IMR-90 (cell line): Measurements from ENCODE around the gene FAM20A. TPM values are rescaled to one million over a fixed set of nuclear protein-coding genes. Genes with fewer than 3 reads are reported as not detected.

Experiments
- ATAC-seq: fragments of 200-7000 bp; cut with Tn5 transposase; 2 replicates; pipeline ENCODE4 v1.9.1; 2020; ENCODE audit warnings: low read depth, mild to moderate bottlenecking, moderate library complexity
- BruUV-seq: library from RNA; stranded (reverse); fragments of 400-500 nt; replicated peaks from 2 replicates; lab custom pipeline; 2021; lab: Mats Ljungman, UMichigan
- CTCF ChIA-PET: fragments of 300-600 bp; formaldehyde crosslinking; extraction: SDS; loops from one replicate; lab custom pipeline; 2021; ENCODE audit warnings: antibody characterized with exemption; lab: Yijun Ruan, JAX
- POLR2A ChIA-PET: fragments of 300-600 bp; sonication (Branson Sonifier 250); formaldehyde crosslinking; loops from one replicate; lab custom pipeline; 2022; ENCODE audit warnings: antibody characterized with exemption; ENCODE audit not compliant: unreplicated experiment; lab: Charles Lee
- DNase-seq: peaks from one replicate; pipeline ENCODE4 v3.0.0; 2013
- H2AFZ ChIP-seq: replicated peaks from 2 replicates; pipeline ENCODE3; 2013; ENCODE audit warnings: low read length, mild to moderate bottlenecking; ENCODE audit not compliant: poor library complexity
- H2AK5ac ChIP-seq: 2 replicates; pipeline ENCODE4 v1.6.1; 2013; ENCODE audit warnings: low read depth, low read length, inconsistent platforms
- H2AK9ac ChIP-seq: replicated peaks from 2 replicates; pipeline ENCODE3; 2013; ENCODE audit warnings: mild to moderate bottlenecking, low read depth, low read length, moderate library complexity; ENCODE audit not compliant: poor library complexity
- H2BK120ac ChIP-seq: 2 replicates; pipeline ENCODE4 v1.6.1; 2013; ENCODE audit warnings: low read depth, low read length, inconsistent platforms
- H2BK15ac ChIP-seq: 3 replicates; pipeline ENCODE4 v1.6.1; 2013; ENCODE audit warnings: low read depth, low read length, inconsistent platforms
- H2BK20ac ChIP-seq: 2 replicates; pipeline ENCODE4 v1.6.1; 2013; ENCODE audit warnings: low read depth, mild to moderate bottlenecking, inconsistent platforms, low read length, moderate library complexity
- H2BK5ac ChIP-seq: 2 replicates; pipeline ENCODE4 v1.6.1; 2013; ENCODE audit warnings: mild to moderate bottlenecking, low read depth, low read length, inconsistent platforms; ENCODE audit not compliant: poor library complexity, severe bottlenecking
- H3K14ac ChIP-seq: replicated peaks from 2 replicates; pipeline ENCODE4 v1.6.1; 2013; ENCODE audit warnings: low read depth, low read length, inconsistent platforms
- H3K18ac ChIP-seq: 2 replicates; pipeline ENCODE4 v1.6.1; 2013; ENCODE audit warnings: low read depth, low read length, control low read depth
- H3K23ac ChIP-seq: 2 replicates; pipeline ENCODE4 v1.6.1; 2013; ENCODE audit warnings: low read depth, low read length, inconsistent platforms
- H3K27ac ChIP-seq: 2 replicates; pipeline ENCODE4 v1.5.1; 2013; ENCODE audit warnings: mild to moderate bottlenecking, control low read depth, low read length; ENCODE audit not compliant: insufficient read depth
- H3K27me3 ChIP-seq: 2 replicates; pipeline ENCODE4 v1.6.1; 2013; ENCODE audit warnings: low read length; ENCODE audit not compliant: control insufficient read depth, insufficient read depth
- H3K36me3 ChIP-seq: 2 replicates; pipeline ENCODE4 v1.6.1; 2013; ENCODE audit warnings: low read length, mixed read lengths; ENCODE audit not compliant: control insufficient read depth, insufficient read depth
- H3K4ac ChIP-seq: 2 replicates; pipeline ENCODE4 v1.6.1; 2013; ENCODE audit warnings: low read depth, low read length, inconsistent platforms
- H3K4me1 ChIP-seq: 2 replicates; pipeline ENCODE4 v1.6.1; 2013; ENCODE audit warnings: low read length, mixed read lengths; ENCODE audit not compliant: control insufficient read depth, insufficient read depth
- H3K4me2 ChIP-seq: 2 replicates; pipeline ENCODE4 v1.6.1; 2013; ENCODE audit warnings: low read depth, mild to moderate bottlenecking, control low read depth, low read length, moderate library complexity
- H3K4me3 ChIP-seq: 2 replicates; pipeline ENCODE4 v1.5.1; 2013; ENCODE audit warnings: low read depth, mild to moderate bottlenecking, control low read depth, low read length, moderate library complexity; ENCODE audit not compliant: insufficient read depth
- H3K56ac ChIP-seq: 2 replicates; pipeline ENCODE4 v1.6.1; 2013; ENCODE audit warnings: low read length, inconsistent platforms; ENCODE audit not compliant: insufficient read depth; ENCODE audit errors: extremely low read depth
- H3K79me1 ChIP-seq, 2 experiments: 2 replicates each; pipeline ENCODE4 v1.6.1; 2013; ENCODE audit warnings: low read length in 2 of 2, inconsistent platforms in 1 of 2, low read depth in 1 of 2
- H3K9ac ChIP-seq: 2 replicates; pipeline ENCODE4 v1.6.1; 2013; ENCODE audit warnings: low read depth, low read length, control low read depth
- H3K9me1 ChIP-seq: 2 replicates; pipeline ENCODE4 v1.6.1; 2013; ENCODE audit warnings: low read length, inconsistent platforms; ENCODE audit not compliant: insufficient read depth
- H3K9me3 ChIP-seq: 2 replicates; pipeline ENCODE4 v1.6.1; 2013; ENCODE audit warnings: low read length; ENCODE audit not compliant: control insufficient read depth, insufficient read depth
- H4K20me1 ChIP-seq: 2 replicates; pipeline ENCODE4 v1.6.1; 2013; ENCODE audit warnings: low read length, inconsistent platforms; ENCODE audit not compliant: insufficient read depth
- H4K5ac ChIP-seq: 2 replicates; pipeline ENCODE4 v1.6.1; 2013; ENCODE audit warnings: mild to moderate bottlenecking, low read depth, low read length, control low read depth
- H4K8ac ChIP-seq, 2 experiments: 2 replicates each; pipeline ENCODE4 v1.6.1; 2013; ENCODE audit warnings: low read depth in 2 of 2, low read length in 2 of 2, control low read depth in 1 of 2, inconsistent platforms in 1 of 2
- H4K91ac ChIP-seq: 2 replicates; pipeline ENCODE4 v1.6.1; 2013; ENCODE audit warnings: low read depth, low read length, inconsistent platforms; ENCODE audit not compliant: insufficient read depth
- CEBPB ChIP-seq: IDR thresholded peaks from 2 replicates; pipeline ENCODE4 v1.6.1; 2012; ENCODE audit warnings: low read depth, low read length, improper control_type of control experiment
- CHD1 ChIP-seq: IDR thresholded peaks from 2 replicates; pipeline ENCODE4 v1.6.1; 2012; ENCODE audit warnings: low read depth, low read length, improper control_type of control experiment
- CTCF ChIP-seq: conservative IDR thresholded peaks from 2 replicates; pipeline ENCODE4 v1.5.1; 2012; ENCODE audit warnings: mild to moderate bottlenecking, low read depth, low read length, improper control_type of control experiment
- ELK1 ChIP-seq: fragments of 150-350 bp; IDR thresholded peaks from 2 replicates; pipeline ENCODE4 v1.6.1; 2016; ENCODE audit warnings: low read depth, mild to moderate bottlenecking, low read length, moderate library complexity, borderline replicate concordance
- MAFK ChIP-seq: IDR thresholded peaks from 2 replicates; pipeline ENCODE4 v1.6.1; 2012; ENCODE audit warnings: low read depth, low read length, improper control_type of control experiment
- NFE2L2 ChIP-seq: fragments of 150-350 bp; IDR thresholded peaks from 2 replicates; pipeline ENCODE4 v1.6.1; 2016; ENCODE audit warnings: low read depth, mild to moderate bottlenecking, low read length
- RAD21 ChIP-seq: IDR thresholded peaks from 2 replicates; pipeline ENCODE4 v1.6.1; 2012; ENCODE audit warnings: low read length, improper control_type of control experiment
- SMC3 ChIP-seq: fragments of 150-350 bp; IDR thresholded peaks from 2 replicates; pipeline ENCODE4 v1.6.1; 2016; ENCODE audit warnings: low read depth, mild to moderate bottlenecking, antibody characterized with exemption, low read length, moderate library complexity
- USF2 ChIP-seq: fragments of 150-350 bp; IDR thresholded peaks from 2 replicates; pipeline ENCODE4 v1.6.1; 2017; ENCODE audit warnings: mild to moderate bottlenecking, antibody characterized with exemption, low read length, low read depth
- WGBS, 2 experiments: methylation state at CpG; one replicate each; pipeline versions ENCODE4 v1.1.5 to v1.1.7; 2013; ENCODE audit warnings: missing lambda C conversion rate in 2 of 2; ENCODE audit not compliant: insufficient read length in 1 of 2; ENCODE audit errors: extremely low coverage in 2 of 2; 5-methylcytosine and 5-hydroxymethylcytosine counted together
- dilution Hi-C: fragments of 300-500 bp; cut with HindIII; formaldehyde crosslinking; loops from one replicate; pipeline ENCODE4 v1.14.3; 2018; ENCODE audit warnings: low sequenced_read_pairs; ENCODE audit not compliant: unreplicated experiment
- in situ Hi-C: fragments of 300-500 bp; cut with MboI; formaldehyde crosslinking; loops from 3 replicates; pipeline ENCODE4 v1.14.3; 2019; ENCODE audit warnings: low sequenced_read_pairs, inconsistent platforms, mixed read lengths
- intact Hi-C: fragments of 100-400 bp; cut with micrococcal nuclease; formaldehyde crosslinking; loops from 2 replicates; pipeline ENCODE4 v1.10.0; 2022
- polyA plus RNA-seq, 3 experiments: library from polyadenylated mRNA; depleted of rRNA; stranded (reverse); fragments of >200 nt; gene quantifications; 2 replicates each; pipeline ENCODE4 v1.2.3, GENCODE V29; 2012; ENCODE audit warnings: low replicate concordance in 1 of 3
- total RNA-seq: library from RNA; depleted of rRNA; stranded (reverse); fragments of >200 nt; gene quantifications from 2 replicates; pipeline ENCODE4 v1.2.3, GENCODE V29; 2012

FAM20A gene
- total and polyA plus RNA-seq, 2 of the 4 experiments (the other 2 are of a cell fraction), result not detected

GRCh38 chr17:68576811-68577496 is 24.2 kb downstream of the FAM20A start:
- Histone ChIP-seq H2BK20ac (no peak overlapping the region), H3K9me3 (no peaks in the 10 kb centered on the region), H3K27me3 (peaks cover 2% of the 10 kb centered on the region; the same call in 1 of the 2 replicates), H3K9ac (no peak overlapping the region), H3K14ac (no peak overlapping the region), H3K27ac (no peak overlapping the region), H2BK5ac (no peak overlapping the region), H3K4me3 (no peak overlapping the region), H3K18ac (no peak overlapping the region), H3K79me1 (no peaks in the 10 kb centered on the region), H4K91ac (no peak overlapping the region), H3K4ac (no peak overlapping the region), H4K5ac (no peak overlapping the region), H2BK120ac (no peak overlapping the region), H3K56ac (no peak overlapping the region), H2AK5ac (no peak overlapping the region), H3K4me2 (peak overlapping the region; percentile 23; the same call in 1 of the 2 replicates), H4K20me1 (no peaks in the 10 kb centered on the region), H3K9me1 (no peaks in the 10 kb centered on the region), H4K8ac (no peak overlapping the region), H3K36me3 (no peaks in the 10 kb centered on the region), H2BK15ac (no peak overlapping the region), H3K4me1 (no peaks in the 10 kb centered on the region), H2AFZ (no peak overlapping the region), H2AK9ac (no peak overlapping the region), H3K23ac (no peak overlapping the region)
- TF ChIP-seq USF2, result no peak
- no peak for TF ChIP-seq NFE2L2
- TF ChIP-seq CTCF, result no peak
- no peak for TF ChIP-seq CHD1
- TF ChIP-seq ELK1, result no peak
- no peak for TF ChIP-seq CEBPB
- no peak for TF ChIP-seq RAD21
- no peak for TF ChIP-seq SMC3
- TF ChIP-seq MAFK, result no peak
- peak; percentile 84 for ATAC-seq
- dilution Hi-C loops (no loop called here), in situ Hi-C loops (no loop called here), intact Hi-C loops (no loop called here)
- CTCF ChIA-PET, result interaction anchor here (0.5 kb wide), 1 partner anchor 954 kb away, joined by 4 read pairs; no protein-coding TSS in a partner anchor
- peak; percentile 25 for DNase-seq
- POLR2A ChIA-PET, result no interaction called here
- BruUV-seq, result no TSS peak
- WGBS, 2 experiments, result no CpG with 5 or more reads among the region's 8 CpGs
